Measurements from ENCODE around the gene MYCBP2. TPM values are rescaled to one million over a fixed set of nuclear protein-coding genes. Genes with fewer than 3 reads are reported as not detected.

Gene MYCBP2
- total RNA-seq, 6 experiments from 2014 or later: 52.7 to 66.3 (median 54.9) TPM

- no peak for TF ChIP-seq CTCF (IDR thresholded peaks at IDR 0.05)
- Mint-ChIP-seq H3K4me3 (no peak overlapping the region), H3K4me1 (ENCODE audit: low read depth) (peaks cover 12% of the 10 kb centered on the region), H3K27me3 (ENCODE audit: insufficient read depth) (peaks cover 4% of the 10 kb centered on the region; the same call in 1 of the 2 replicates), H3K9me3 (no peaks in the 10 kb centered on the region), H3K27ac (no peak overlapping the region), H3K36me3 (ENCODE audit: low read depth) (no peaks in the 10 kb centered on the region)
- DNase-seq: no peak
These were observed 32.3 kb upstream of the MYCBP2 start for GRCh38 chr13:77359171-77359570.

- Mint-ChIP-seq H3K4me1 (ENCODE audit: low read depth) (peaks cover 12% of the 10 kb centered on the region), H3K27ac (no peak overlapping the region), H3K27me3 (ENCODE audit: insufficient read depth) (peaks cover 4% of the 10 kb centered on the region), H3K36me3 (ENCODE audit: low read depth) (no peaks in the 10 kb centered on the region), H3K9me3 (no peaks in the 10 kb centered on the region), H3K4me3 (no peak overlapping the region)
- no peak for DNase-seq
- no peak for TF ChIP-seq CTCF (IDR thresholded peaks at IDR 0.05)
These were observed 31.1 kb upstream of the MYCBP2 start for GRCh38 chr13:77358001-77358400.

DNA sequence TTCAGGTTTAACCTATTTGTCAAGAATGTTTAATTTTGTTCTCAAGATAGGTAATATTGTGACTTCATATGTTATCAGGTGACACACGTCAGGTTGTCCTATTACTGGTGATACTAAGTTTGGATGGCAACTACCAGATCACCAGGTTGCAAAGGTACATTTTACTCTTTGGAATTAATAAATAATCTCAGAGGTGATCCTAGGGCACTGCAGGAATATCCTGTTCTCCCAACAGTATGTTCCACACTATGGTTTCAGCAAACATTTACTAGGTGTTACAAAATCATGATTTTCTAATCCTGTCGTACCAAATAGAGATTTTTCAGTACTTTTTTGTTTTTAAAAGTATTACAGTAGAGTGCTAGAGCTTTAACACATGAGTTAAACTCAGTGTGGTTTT is 29.3 kb upstream of the MYCBP2 start:
- peaks cover 12% of the 10 kb centered on the region for H3K4me1 Mint-ChIP-seq (ENCODE audit: low read depth)
- H3K27ac Mint-ChIP-seq: no peak overlapping the region
- H3K4me3 Mint-ChIP-seq: no peak overlapping the region
- H3K9me3 Mint-ChIP-seq: no peaks in the 10 kb centered on the region
- H3K27me3 Mint-ChIP-seq (ENCODE audit: insufficient read depth): no peaks in the 10 kb centered on the region; the same call in none of the 2 replicates
- TF ChIP-seq CTCF (IDR thresholded peaks at IDR 0.05): no peak
- no peak for DNase-seq
- H3K36me3 Mint-ChIP-seq (ENCODE audit: low read depth): no peaks in the 10 kb centered on the region

DNA sequence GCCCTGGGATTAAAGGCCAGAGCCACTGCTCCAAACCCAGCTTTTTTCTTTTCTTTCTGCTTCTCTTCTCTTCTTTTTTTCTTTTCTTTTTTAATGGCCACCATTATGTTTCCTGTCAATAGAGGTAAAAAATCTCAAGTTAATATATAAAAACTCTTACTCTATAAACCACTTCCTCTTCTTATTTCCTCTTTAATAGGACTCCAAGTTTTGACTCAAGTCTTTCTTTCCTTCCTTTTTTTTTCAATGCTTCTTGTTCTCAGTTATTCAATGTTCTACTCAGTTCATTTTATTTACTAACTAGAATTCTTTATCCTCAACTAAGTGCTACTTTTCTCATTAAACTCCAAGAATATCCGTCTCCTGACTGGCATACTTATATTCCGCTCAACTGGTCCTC is 27.1 kb upstream of the MYCBP2 start:
- Mint-ChIP-seq H3K4me1 (ENCODE audit: low read depth) (peaks cover 2% of the 10 kb centered on the region), H3K27me3 (ENCODE audit: insufficient read depth) (no peaks in the 10 kb centered on the region; the same call in 1 of the 2 replicates), H3K36me3 (ENCODE audit: low read depth) (no peaks in the 10 kb centered on the region), H3K27ac (no peak overlapping the region), H3K9me3 (no peaks in the 10 kb centered on the region), H3K4me3 (no peak overlapping the region)
- no peak for DNase-seq
- TF ChIP-seq CTCF (IDR thresholded peaks at IDR 0.05): no peak

GRCh38 chr13:77351315-77351714 is 24.4 kb upstream of the MYCBP2 start:
- Mint-ChIP-seq H3K4me3 (no peak overlapping the region), H3K27me3 (ENCODE audit: insufficient read depth) (no peaks in the 10 kb centered on the region; the same call in 1 of the 2 replicates), H3K36me3 (ENCODE audit: low read depth) (no peaks in the 10 kb centered on the region), H3K27ac (no peak overlapping the region), H3K9me3 (no peaks in the 10 kb centered on the region), H3K4me1 (ENCODE audit: low read depth) (no peaks in the 10 kb centered on the region)
- TF ChIP-seq CTCF (IDR thresholded peaks at IDR 0.05): no peak
- DNase-seq: no peak

- no peaks in the 10 kb centered on the region for H3K36me3 Mint-ChIP-seq (ENCODE audit: low read depth)
- H3K27me3 Mint-ChIP-seq (ENCODE audit: insufficient read depth): no peaks in the 10 kb centered on the region; the same call in 1 of the 2 replicates
- no peak for TF ChIP-seq CTCF (IDR thresholded peaks at IDR 0.05)
These were observed 23.9 kb upstream of the MYCBP2 start for GRCh38 chr13:77350811-77351210.

More at GRCh38 chr13:77350811-77351210, 23.9 kb upstream of the MYCBP2 start:
- Mint-ChIP-seq H3K27ac (no peak overlapping the region), H3K4me1 (ENCODE audit: low read depth) (no peaks in the 10 kb centered on the region), H3K9me3 (no peaks in the 10 kb centered on the region), H3K4me3 (no peak overlapping the region)
- DNase-seq: no peak
